HG02852 (cell line): ENCODE measurements around the gene TYR.
"Not testable (repeated sequence)": the region's sequence is repeated elsewhere in the genome, so short reads cannot be mapped to it uniquely, and the experiment has no call there.

Experiments
- ATAC-seq: cut with Tn5 transposase; IDR thresholded peaks from one replicate; pipeline ENCODE4 v1.9.1; 2021; ENCODE audit warnings: mild to moderate bottlenecking, moderate library complexity; ENCODE audit not compliant: unreplicated experiment

Gene TYR

DNA sequence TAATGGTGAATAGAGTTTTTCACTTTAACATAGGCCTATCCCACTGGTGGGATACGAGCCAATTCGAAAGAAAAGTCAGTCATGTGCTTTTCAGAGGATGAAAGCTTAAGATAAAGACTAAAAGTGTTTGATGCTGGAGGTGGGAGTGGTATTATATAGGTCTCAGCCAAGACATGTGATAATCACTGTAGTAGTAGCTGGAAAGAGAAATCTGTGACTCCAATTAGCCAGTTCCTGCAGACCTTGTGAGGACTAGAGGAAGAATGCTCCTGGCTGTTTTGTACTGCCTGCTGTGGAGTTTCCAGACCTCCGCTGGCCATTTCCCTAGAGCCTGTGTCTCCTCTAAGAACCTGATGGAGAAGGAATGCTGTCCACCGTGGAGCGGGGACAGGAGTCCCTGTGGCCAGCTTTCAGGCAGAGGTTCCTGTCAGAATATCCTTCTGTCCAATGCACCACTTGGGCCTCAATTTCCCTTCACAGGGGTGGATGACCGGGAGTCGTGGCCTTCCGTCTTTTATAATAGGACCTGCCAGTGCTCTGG is at the start of gene TYR:
TSS of gene TYR (plus strand) at position 185 of the 541 bp plus-strand sequence. CDS start at position 264, 79 bp downstream.
- ATAC-seq: no peak

DNA sequence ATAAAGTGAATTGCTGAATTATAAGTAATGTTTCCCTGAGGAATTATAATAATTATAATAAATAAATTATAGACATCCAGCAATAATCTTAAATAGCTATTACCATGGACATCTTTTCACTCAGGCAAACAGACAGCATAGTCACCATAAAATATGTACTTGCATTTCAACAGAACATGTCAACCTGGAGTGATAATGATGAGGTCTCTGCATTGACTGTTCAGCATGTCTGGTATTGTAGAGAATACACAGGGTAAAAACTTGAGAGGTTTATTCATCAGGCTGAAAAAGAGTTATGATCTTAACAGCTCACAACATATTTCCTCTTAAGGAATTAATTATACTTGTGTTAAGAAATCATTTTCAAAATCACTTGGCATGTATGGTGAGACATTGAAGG is 41.1 kb upstream of the TYR start:
- ATAC-seq: no peak

DNA sequence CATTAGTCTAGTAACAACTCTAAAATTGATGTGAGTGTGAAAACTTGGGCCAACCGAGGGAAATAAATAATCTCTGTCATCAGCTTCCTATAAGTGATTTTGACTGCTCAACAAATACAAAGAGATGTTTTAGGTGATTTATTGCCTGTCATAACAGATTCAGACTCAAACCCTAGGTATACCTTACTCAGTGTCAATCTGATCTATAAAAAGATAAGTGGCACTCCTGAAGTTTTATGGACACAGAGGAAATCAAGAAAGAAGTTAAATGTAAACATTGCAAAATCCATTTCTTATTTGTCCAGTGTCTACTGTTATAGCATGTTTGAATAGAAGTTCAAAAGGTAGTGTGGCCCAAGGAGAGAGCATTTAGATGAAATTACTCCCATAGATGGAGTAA is 30.4 kb upstream of the TYR start:
- ATAC-seq: no peak

DNA sequence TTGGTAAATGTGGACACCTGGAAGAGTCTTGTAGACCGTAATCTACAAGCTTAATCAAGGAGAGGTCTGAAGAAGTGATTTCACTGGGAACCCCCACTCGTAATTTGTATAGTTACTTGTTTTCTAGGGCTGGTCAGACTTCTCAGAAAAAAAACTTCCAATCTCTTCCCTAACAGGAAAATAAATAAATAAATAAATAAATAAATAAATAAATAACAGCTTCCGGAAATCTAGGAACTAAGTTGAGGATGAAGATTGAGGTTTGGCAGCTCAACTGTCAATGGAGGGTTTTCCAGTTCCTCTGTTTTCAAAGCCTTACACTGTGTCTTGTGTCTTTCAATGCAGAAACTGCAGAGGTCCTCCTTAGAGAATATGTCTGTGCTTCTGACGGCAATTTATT is 17.7 kb upstream of the TYR start:
- no peak for ATAC-seq

DNA sequence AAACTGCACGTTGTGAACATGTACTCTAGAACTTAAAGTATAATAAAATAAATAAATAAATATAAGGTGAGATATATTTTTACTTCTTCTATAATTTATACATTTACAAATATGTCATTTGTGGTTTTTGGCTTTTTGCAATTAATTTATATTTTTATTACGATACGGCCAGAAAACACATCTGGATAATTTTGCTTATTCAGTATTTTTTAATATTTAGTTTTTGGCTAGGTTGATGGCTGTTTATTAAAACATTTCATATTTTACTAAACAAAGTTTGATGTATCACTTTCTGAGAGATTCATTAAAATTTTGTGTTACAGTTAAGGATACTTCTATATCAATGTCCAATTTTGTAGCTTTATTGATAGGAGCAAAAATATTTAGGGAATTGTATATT is 15.7 kb upstream of the TYR start:
- no peak for ATAC-seq

DNA sequence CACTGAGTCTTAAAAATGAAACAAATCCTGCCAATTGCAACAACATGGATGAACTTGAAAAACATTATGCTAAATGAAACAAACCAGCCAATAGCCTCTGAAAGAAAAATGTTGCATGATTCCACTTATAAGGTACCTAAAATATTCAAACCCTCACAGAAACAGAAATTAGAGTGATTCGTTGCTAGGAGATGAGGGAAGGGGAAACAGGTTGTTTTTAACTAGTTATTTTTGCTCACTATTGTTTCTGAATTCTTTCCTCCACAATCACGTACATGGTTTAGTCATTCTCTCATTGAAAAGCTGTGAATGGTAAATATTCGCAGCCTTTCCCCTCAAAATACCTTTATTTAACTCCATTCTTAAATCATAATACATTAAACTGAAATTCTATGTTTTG is 14.0 kb upstream of the TYR start:
- ATAC-seq: no peak

DNA sequence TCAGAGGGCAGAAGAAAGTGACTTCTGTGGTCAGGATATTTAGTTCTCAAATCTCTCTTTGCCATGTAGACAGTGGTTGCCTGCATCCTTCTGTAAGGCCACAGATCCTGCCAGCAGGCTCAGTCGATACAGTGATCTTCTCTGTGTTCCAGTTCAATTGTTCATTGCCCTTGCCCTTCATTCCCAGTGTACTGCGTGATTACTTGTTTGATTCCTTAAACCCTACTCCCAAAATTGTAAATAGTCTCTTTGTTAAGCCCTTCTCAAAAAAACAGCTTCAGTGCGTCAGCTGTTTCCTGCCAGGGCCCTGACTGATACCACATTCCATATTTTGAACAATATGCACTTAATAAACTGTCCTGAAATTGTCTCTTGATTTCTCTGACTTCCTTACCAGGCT is 9.3 kb upstream of the TYR start:
- no peak for ATAC-seq

DNA sequence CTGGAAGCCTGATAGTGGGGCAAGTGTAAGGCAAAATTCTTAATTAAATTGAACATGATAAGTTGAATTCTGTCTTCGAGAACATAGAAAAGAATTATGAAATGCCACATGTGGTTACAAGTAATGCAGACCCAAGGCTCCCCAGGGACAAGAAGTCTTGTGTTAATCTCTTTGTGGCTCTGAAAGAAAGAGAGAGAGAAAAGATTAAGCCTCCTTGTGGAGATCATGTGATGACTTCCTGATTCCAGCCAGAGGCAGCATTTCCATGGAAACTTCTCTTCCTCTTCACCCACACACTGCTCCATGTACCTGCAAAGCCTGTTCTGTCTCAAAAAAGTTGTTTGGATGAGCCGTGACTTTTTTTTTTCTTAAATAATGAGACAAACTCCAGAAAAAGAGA is 1.9 kb upstream of the TYR start:
- no peak for ATAC-seq

DNA sequence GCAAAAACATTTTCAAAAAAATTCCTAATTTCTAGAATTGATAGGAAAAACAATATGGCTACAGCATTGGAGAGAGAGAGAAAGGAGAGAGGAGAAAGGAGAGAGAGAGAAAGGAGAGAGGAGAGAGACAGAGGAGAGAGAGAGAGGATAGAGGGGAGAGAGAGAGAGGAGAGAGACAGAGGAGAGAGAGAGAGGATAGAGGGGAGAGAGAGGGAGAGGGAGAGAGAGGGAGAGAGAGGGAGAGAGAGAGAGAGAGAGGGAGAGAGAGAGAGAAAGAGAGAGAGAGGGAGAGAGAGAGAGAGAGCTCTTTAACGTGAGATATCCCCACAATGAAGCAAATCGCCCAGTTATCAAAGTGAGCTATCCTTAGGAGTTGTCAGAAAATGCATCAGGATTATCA is 737 bp upstream of the TYR start:
- ATAC-seq: no peak

DNA sequence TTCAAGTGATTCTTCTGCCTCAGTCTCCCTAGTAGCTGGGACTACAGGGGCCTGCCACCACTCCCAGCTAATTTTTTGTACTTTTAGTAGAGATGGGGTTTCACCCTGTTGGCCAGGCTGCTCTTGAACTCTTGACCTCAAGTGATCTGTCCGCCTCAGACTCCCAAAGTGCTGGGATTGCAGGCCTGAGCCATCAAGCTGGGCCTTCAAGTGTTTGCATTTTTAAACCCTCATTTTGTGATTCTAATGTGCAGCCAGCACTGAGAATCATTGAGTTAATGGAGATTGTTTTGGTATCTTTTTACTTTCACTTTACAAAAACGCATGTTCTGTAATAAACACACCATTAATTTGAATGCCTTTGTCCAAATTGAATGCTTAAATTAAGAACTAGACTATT is 3.4 kb downstream of the TYR start:
- no peak for ATAC-seq

DNA sequence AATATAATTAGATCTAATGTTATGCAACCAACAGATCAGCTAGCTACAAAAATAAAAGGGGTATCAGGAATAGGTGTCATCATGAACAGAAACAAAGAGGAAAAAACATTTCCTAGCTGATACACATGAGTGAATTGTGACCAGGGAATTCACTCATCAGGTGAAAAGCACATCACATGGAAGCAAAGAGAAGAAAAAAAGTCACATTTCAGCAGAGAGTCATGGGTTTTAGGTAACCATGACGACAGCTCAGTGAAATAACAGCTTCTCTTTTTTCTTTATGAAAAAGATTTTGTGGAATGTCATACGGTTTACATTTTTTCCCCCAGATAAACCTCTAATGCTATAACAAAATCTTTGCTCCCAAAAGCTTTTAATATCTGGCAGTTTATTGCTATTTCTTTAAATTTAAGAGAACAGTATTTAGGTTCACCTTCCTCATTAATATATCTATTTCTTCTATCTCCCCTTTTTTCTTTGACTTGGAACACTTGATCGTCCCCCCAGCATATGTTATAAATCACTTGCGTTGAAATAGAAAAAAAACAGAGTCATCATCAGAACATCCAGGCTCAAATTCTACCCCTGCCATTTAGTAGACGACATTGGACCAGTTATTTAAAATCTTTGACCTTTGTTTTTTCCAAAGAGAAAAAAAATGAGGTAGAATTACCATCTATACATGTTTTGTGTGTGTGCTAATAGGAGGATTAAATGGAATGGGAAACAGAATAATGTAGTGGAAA is 5.3 kb downstream of the TYR start:
- no peak for ATAC-seq

DNA sequence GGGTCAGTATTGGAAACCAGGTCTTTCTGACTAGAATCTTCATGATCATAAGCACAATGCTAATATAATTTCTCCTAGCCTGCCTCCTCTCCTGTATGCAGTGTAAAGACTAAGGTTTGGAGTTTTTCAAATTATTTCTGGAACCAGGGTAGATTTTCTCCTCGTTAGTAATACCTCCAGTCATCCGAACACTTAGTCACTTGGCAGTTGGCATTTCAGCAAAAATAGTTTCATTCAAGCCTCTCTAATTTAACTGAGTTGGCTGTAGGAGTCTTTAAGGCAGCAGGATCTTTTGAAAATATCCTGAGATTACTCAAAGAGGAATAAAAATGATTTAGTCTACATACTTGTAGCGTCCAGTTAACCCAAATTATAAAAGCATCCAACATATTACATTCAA is 6.3 kb downstream of the TYR start:
- no peak for ATAC-seq

DNA sequence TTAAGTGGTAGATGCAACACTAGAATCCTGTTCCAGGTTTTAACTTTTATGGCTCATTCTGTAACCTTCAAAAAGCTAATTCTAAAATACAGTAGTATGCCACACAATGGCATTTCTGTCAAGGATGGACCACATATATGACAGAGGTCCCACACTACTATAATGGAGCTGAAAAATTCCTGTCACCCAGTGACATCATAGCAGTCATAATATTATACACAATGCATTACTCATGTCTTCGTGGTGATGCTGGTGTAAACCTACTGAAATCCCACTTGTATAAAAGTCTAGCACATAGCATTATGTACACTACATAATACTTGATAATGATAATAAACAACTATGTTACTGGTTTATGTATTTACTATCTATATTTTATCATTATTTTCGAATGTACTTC is 12.1 kb downstream of the TYR start:
- ATAC-seq: no peak

DNA sequence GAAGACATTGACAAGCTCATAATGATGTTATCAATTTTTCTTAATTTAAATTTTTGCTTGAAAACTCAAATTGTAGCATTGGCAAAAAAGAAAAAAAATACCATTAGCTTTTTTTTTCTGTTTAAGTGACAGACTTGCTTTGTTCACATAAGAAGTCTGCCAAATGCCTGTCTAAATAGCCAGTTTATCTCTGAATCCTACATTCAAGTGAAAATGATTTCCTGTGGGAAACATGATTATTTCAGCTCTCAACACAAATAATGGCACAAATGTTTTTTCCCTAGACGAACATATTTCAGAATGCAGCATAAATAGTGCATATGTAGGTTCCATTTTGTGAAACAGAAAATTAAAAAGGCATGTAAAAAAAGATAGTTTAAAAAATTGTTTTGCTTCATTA is 23.5 kb downstream of the TYR start:
- no peak for ATAC-seq

DNA sequence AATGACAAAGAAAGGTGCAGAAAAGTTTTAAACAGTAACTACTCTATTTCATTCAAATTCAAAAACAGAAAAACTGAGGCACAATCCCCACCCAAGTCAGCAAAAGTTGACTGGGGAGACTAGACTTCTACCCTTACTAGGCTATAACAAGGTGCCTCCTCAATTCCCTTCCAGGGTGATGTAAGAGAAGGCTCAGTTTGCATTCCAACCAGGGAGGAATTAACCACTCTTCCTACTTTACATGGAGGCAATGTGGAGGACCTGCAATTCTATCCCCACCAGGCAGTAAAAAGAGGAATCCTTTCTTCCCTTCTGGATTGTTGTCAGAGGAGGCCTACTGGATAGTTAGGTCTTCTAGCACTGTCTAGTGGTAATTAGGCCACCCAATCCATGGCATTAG is 26.1 kb downstream of the TYR start:
- ATAC-seq: no peak

DNA sequence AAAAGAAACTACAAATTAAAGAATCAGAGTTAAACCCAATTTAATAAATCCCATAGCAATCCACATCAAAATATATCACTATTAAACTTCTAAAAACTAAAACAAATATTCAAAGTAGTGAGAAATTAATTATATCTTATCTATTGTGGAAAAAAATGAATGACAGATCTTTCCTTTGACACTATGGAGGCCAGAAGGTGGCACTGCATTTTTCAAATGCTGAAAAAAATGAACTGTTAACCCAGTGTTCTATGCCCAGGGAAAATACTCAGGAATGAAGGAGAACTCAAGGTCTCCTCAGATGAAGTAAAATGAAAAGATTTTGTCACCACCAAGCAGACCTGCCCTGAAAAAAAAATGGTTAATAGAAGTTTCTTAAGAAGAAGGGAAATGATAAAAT is 27.7 kb downstream of the TYR start:
- ATAC-seq: no peak

DNA sequence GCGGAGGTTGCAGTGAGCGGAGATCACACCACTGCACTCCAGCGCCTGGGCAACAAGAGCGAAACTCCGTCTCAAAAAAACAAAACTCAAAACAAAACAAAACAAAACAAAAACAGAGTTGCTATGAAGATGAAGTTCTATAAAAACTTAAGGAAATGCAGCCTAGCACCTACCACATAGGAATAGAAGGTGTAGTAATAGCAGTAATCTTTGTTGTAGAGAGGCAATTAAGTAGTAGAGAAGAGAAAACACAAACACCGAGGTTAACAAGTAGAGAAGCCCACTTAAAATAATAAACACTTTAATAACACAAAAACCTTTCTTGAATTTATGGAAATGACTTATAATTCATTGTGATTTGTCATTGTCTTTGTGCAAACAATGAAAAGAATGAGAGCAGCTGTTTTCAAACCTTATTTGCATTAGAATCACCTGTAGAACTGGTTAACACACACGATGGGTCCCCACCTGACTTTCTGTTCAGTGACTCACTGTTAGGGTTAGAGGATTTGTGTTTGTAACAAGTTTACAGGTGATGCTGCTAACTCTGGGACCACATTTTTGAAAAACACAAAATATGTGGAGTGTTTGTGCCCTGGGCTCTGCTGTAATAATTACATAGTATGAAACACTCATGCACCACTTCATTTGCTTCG is 43.1 kb downstream of the TYR start:
- no peak for ATAC-seq

DNA sequence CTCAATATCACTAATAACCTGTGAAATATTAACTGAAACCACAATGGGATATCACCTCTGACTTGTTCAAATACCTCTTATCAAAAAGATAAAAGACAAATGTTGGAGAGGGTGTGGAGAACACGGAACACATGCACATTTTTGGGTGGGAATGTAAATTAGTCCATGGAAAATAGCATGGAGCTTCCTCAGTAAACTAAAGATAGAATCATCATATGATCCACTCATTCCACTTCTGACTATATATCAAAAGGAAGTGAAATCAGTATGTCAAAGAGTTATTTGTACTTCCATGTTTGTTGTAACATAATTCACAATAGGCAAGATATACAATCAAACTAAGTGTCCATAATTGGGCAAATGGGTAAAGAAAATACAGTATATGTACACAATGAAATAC is 57.4 kb downstream of the TYR start:
- no peak for ATAC-seq

DNA sequence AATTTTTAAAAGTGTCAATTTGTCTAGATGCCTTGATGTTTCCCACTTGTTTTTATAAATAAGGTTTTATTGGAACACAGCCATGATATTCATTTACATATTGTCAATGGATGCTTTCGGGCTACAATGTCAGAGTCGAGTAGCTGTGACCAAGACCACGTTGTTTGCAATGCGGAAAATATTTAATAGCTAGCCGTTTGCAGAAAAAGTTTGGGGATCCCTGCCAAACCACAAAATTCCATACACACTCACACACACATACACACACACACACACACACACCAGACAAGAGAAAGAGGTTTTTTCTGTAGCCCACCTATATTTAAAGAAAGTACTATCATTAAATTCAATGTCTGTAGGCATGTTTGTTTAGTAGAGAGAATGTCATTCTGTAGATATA is 58.3 kb downstream of the TYR start:
- no peak for ATAC-seq

DNA sequence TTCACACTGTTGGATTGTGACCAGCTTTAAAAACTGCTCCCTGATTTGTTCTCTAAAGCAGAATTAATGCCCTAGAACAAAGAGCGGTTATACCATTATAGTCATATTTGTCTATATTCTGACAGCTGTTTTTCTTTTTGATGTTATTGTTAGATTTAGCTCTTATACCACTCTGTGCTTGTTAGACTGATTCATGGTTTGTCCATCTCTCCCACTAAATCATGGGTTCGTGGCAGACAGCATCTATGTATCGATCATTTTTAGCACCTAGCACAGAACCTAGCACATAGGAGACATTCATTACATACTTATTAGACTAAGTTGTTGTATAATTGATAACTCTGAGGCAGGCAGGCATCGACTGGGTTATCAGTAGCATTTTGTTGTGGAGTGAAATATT is 69.3 kb downstream of the TYR start:
- not testable (repeated sequence) for ATAC-seq

DNA sequence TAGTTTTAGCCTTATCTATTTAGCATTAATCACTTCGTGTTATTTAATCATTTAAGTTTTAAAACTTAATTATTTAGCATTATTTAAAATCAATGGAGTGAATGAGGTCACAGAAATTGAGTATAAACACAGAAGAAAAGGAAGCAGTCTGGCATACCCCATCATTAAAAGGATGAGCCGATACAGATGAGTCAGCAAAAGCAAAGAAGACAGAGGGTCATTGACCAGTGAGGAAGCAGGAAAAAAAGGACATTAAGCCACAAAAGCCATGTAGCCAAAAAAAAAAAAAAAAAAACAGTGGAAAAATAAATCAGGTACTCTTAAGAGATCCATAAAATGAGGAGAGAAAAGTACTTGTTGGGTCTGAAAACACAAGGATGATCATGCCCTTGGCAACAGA is 71.5 kb downstream of the TYR start:
- ATAC-seq: no peak

DNA sequence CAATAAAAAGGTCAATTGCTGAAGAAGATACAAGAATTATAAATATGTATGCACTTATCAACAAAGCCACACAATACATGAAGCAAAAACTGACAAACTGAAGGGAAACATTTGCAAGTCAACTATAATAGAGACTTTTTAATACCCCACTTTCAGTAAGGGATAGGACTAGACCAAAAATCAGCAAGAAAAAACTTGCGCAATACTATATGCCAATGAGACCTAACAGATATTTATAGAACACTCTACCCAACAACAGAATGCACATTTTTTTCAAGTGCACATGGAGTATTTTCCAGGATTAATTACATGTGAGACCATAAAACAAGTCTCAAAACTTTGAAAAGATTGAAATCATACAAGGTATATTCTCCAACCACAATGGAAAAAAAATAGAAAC is 83.8 kb downstream of the TYR start:
- not testable (repeated sequence) for ATAC-seq
